ENCODE data around the gene SCNN1B.

- TF ChIP-seq CTCF (IDR thresholded peaks at IDR 0.05) (no peak), POLR2AphosphoS5 (IDR thresholded peaks at IDR 0.05) (no peak)
Measured at GRCh38 chr16:23330583-23331249, 28.6 kb downstream of the SCNN1B start.

Measured in breast epithelium (tissue), 3 donors.